Raji (cell line): ENCODE measurements around the gene LYPD5.

Experiments
- POLR2A ChIP-seq: IDR thresholded peaks from 2 replicates; pipeline ENCODE4 v1.6.1; 2011; ENCODE audit warnings: low read depth, low read length, control low read depth; ENCODE audit not compliant: insufficient read depth

Gene LYPD5

GRCh38 chr19:43783636-43784035, 18.6 kb downstream of the LYPD5 start:
- no peak for TF ChIP-seq POLR2A

GRCh38 chr19:43782689-43783231, 19.5 kb downstream of the LYPD5 start:
- no peak for TF ChIP-seq POLR2A

GRCh38 chr19:43782311-43782660, 20.0 kb downstream of the LYPD5 start:
- TF ChIP-seq POLR2A = no peak

GRCh38 chr19:43781630-43782310, 20.5 kb downstream of the LYPD5 start:
- TF ChIP-seq POLR2A = no peak

- TF ChIP-seq POLR2A = peak; percentile 63
Measured at GRCh38 chr19:43780706-43781525, 21.3 kb downstream of the LYPD5 start, which contains the start of gene KCNN4. Gene KCNN4 (minus strand): TSS chr19:43780973. CDS start chr19:43780861, 112 bp downstream.

GRCh38 chr19:43779820-43780219, 22.4 kb downstream of the LYPD5 start:
- no peak for TF ChIP-seq POLR2A

GRCh38 chr19:43779147-43779819, 23.0 kb downstream of the LYPD5 start:
- no peak for TF ChIP-seq POLR2A

GRCh38 chr19:43778651-43779050, 23.6 kb downstream of the LYPD5 start:
- no peak for TF ChIP-seq POLR2A

GRCh38 chr19:43777163-43777695, 25.0 kb downstream of the LYPD5 start:
- TF ChIP-seq POLR2A = no peak

- no peak for TF ChIP-seq POLR2A
Measured at GRCh38 chr19:43776286-43776685, 26.0 kb downstream of the LYPD5 start.

- TF ChIP-seq POLR2A = no peak
Measured at GRCh38 chr19:43775299-43775890, 26.9 kb downstream of the LYPD5 start.

GRCh38 chr19:43774103-43774939, 27.9 kb downstream of the LYPD5 start:
- no peak for TF ChIP-seq POLR2A

GRCh38 chr19:43773725-43774102, 28.5 kb downstream of the LYPD5 start:
- no peak for TF ChIP-seq POLR2A

GRCh38 chr19:43769256-43769655, 33.0 kb downstream of the LYPD5 start:
- no peak for TF ChIP-seq POLR2A
